Stimulated activated naive CD4-positive, alpha-beta T cell (primary cell): Measurements from ENCODE around the gene KMT2B.

Source experiments
- DNase-seq, 6 experiments: peaks; one replicate each; lab custom pipeline; 2025; lab: John Stamatoyannopoulos, UW

The KMT2B gene

GRCh38 chr19:35725216-35725861 lies 7.5 kb downstream of the KMT2B start:
- DNase-seq: no peak

GRCh38 chr19:35727053-35727955 lies 9.5 kb downstream of the KMT2B start:
- no peak for DNase-seq

- no peak for DNase-seq
These were observed 10.3 kb downstream of the KMT2B start for GRCh38 chr19:35727956-35728706.

GRCh38 chr19:35729021-35729420 lies 11.2 kb downstream of the KMT2B start:
- no peak for DNase-seq

GRCh38 chr19:35729763-35730162 lies 12.0 kb downstream of the KMT2B start:
- no peak for DNase-seq

- no peak for DNase-seq
These were observed 12.5 kb downstream of the KMT2B start for GRCh38 chr19:35730326-35730725.

GRCh38 chr19:35731353-35731752 lies 13.6 kb downstream of the KMT2B start:
- no peak for DNase-seq

- DNase-seq: no peak
These were observed 14.1 kb downstream of the KMT2B start for GRCh38 chr19:35731779-35732405.

GRCh38 chr19:35732540-35733179 lies 14.9 kb downstream of the KMT2B start:
- DNase-seq: no peak

- no peak for DNase-seq
These were observed 15.7 kb downstream of the KMT2B start for GRCh38 chr19:35733180-35734125.

- DNase-seq: no peak
These were observed 16.5 kb downstream of the KMT2B start for GRCh38 chr19:35734273-35734672.

GRCh38 chr19:35734889-35735288 lies 17.1 kb downstream of the KMT2B start:
- DNase-seq: no peak

- DNase-seq: peak in 3 of 6 experiments; percentile 23 to 28 (median 27)
These were observed 19.4 kb downstream of the KMT2B start for GRCh38 chr19:35736913-35737886.

GRCh38 chr19:35738021-35738886 lies 20.5 kb downstream of the KMT2B start:
- no peak for DNase-seq

GRCh38 chr19:35738887-35739229 lies 21.1 kb downstream of the KMT2B start:
- no peak for DNase-seq

- no peak for DNase-seq
These were observed 21.7 kb downstream of the KMT2B start for GRCh38 chr19:35739275-35740107.

GRCh38 chr19:35740108-35740422 lies 22.3 kb downstream of the KMT2B start:
- DNase-seq: no peak
